Measurements from ENCODE around the gene SNCB. TPM values are rescaled to one million over a fixed set of nuclear protein-coding genes. Genes with fewer than 3 reads are reported as not detected.

Gene SNCB
- total and polyA plus RNA-seq, 2 of the 8 experiments (the other 6 are each of a cell fraction or from before 2014, with no cell fraction given), result 4.2 to 5.9 TPM

DNA sequence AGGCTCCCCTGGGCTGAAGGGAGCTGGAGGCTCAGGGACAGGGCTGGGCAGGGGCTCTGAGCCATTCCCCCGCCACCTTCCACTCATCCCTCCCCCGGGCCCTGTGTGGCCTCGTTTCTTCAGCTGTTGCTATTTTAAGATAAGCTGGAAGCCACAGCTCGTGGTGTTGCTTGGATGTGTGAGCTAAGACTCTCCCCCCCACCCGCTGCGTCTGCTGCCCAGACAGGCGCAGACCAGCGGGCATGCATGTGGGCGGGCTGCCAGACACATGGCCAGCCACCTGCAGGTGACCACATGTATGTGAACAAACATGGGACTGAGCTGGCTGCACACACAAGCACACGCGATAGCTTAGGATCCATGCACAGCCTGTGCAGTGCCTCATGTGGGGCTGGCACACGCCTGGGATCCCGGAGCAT, 8.7 kb downstream of the SNCB start (continued):
- no peak for TF ChIP-seq SP1 (IDR thresholded peaks at IDR 0.05; ENCODE audit: low read depth, low read length)
- no peak for TF ChIP-seq SIX5 (IDR thresholded peaks at IDR 0.05; ENCODE audit: low read depth, low read length)
